Choroid plexus epithelial cell (primary cell): ENCODE results near the gene EEFSEC.
A peak's percentile ranks its signal among the peaks of the same experiment; 100 is the strongest.

Experiments used
- DNase-seq: peaks from one replicate; pipeline ENCODE4 v3.0.0-alpha.2; 2010; ENCODE audit warnings: low read depth
- H3K4me3 ChIP-seq: 2 replicates; pipeline ENCODE4 v1.5.1; 2011; ENCODE audit warnings: low read depth, mild to moderate bottlenecking, control low read depth, low read length, moderate library complexity
- TF ChIP-seq, protein P1 (sequence below): conservative IDR thresholded peaks from 2 replicates; pipeline ENCODE4 v1.5.1; 2011; ENCODE audit warnings: low read depth, mild to moderate bottlenecking, control low read depth, inconsistent platforms, low read length, moderate library complexity

EEFSEC gene

GRCh38 chr3:128313935-128314334 is 160.7 kb downstream of the EEFSEC start:
- TF ChIP-seq, protein P1, sequence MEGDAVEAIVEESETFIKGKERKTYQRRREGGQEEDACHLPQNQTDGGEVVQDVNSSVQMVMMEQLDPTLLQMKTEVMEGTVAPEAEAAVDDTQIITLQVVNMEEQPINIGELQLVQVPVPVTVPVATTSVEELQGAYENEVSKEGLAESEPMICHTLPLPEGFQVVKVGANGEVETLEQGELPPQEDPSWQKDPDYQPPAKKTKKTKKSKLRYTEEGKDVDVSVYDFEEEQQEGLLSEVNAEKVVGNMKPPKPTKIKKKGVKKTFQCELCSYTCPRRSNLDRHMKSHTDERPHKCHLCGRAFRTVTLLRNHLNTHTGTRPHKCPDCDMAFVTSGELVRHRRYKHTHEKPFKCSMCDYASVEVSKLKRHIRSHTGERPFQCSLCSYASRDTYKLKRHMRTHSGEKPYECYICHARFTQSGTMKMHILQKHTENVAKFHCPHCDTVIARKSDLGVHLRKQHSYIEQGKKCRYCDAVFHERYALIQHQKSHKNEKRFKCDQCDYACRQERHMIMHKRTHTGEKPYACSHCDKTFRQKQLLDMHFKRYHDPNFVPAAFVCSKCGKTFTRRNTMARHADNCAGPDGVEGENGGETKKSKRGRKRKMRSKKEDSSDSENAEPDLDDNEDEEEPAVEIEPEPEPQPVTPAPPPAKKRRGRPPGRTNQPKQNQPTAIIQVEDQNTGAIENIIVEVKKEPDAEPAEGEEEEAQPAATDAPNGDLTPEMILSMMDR: no peak
- no peak for DNase-seq

DNA sequence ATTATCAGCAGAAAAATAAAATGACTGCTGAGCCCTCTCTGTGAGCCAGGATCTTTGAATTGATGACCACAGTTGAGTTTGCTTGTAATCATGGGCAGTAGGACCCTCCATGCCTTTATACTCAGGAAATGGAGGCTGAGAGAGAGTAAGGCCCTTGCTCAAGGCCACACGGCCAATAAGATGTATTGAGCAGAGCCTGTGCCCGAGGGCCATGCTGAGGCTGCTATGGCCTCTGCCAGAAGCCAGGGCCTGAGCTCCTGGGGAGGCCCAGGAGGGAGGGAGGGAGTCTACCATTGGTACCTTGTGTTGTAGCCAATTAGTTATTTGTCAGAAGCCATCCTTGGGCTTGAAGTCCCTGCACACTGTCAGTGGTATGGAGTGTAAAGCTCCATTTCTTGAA is 162.0 kb downstream of the EEFSEC start:
- no peak for DNase-seq
- no peak overlapping the region for H3K4me3 ChIP-seq
- TF ChIP-seq, protein P1: no peak

More at GRCh38 chr3:128313935-128314334, 160.7 kb downstream of the EEFSEC start:
- no peak overlapping the region for H3K4me3 ChIP-seq

DNA sequence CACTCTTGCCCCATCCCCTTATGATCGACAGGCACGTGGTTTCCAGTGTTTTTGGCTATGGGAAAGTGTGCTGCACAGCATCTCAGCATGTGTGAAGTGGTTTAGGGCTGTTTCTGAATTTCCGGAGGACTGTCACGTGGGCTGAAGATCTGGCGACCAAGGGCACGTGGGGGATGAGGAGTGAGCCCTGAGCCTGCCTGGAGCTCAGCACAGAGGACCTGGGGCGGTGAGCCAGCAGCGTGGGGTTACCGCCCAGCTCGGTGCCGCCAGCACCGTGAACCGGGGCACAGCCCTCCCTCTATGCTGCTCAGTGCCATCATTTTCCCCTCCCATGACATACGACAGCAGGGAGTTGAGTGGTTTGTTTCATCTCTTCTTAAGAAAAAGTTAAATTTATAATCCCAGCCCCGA is 163.2 kb downstream of the EEFSEC start:
- TF ChIP-seq, protein P1: no peak
- peak; percentile 45 for DNase-seq

GRCh38 chr3:128317101-128317697 is 163.9 kb downstream of the EEFSEC start:
- no peak overlapping the region for H3K4me3 ChIP-seq
- TF ChIP-seq, protein P1: no peak
- DNase-seq: no peak

More for the DNA sequence above, 163.2 kb downstream of the EEFSEC start:
- no peak overlapping the region for H3K4me3 ChIP-seq

DNA sequence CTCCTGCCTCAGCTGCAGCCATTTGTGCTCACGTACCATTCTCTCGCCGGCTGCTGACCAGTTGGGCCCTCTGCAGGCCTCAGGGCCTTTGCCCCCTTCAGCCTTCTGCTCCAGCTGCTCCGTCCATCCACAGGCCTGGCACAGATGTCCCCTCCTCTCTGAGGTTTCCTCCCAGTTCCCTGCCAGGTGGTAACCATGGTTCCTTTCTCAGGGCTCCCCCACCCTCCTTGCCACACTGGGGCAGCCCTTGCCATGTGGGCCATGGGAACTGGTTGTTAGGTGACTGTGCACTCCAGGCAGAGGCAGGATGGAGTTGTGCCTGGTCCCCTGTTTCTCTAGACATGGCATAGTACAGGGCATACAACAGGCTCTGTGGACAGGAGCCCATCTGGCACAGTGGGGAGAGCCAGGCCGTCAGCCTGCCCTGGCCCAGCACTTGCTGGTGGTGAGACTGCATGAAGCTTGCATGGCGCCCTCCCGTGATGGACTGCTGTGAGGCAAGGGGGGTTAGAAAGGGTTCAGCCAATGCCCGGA is 164.5 kb downstream of the EEFSEC start:
- H3K4me3 ChIP-seq: no peak overlapping the region
- peak; percentile 7 for DNase-seq
- TF ChIP-seq, protein P1: no peak

- no peak for DNase-seq
- no peak overlapping the region for H3K4me3 ChIP-seq
- TF ChIP-seq, protein P1: no peak
Measured at GRCh38 chr3:128318275-128318941, 165.1 kb downstream of the EEFSEC start.
